ENCODE data around the gene AATK.
A peak's percentile ranks its signal among the peaks of the same experiment; 100 is the strongest.

AATK gene

GRCh38 chr17:81114351-81115093 is 51.5 kb downstream of the AATK start:
- no peak for DNase-seq (ENCODE audit: low read depth)

GRCh38 chr17:81113158-81113724 is 52.8 kb downstream of the AATK start:
- DNase-seq (ENCODE audit: low read depth): no peak

DNA sequence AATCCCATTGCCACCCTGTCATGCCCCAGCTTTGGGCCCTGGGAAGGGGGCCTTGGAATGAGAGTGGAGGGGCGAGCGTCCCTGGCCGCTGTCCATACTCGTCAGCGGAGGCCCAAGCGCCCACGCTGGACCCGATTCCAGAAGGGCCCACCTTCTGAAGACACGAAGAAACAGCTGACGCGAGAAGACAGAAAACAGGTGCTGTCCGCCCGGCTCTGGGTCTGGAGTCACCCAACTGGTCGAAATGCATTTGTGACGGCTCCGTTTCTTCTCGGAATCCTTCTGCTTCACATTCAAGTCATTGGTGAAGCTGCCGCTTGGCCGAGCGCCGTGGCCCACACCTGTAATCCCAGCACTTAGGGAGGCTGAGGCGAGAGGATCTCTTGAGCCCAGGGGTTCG is 53.6 kb downstream of the AATK start:
- no peak for DNase-seq (ENCODE audit: low read depth)

- DNase-seq (ENCODE audit: low read depth): no peak
These were observed 55.0 kb downstream of the AATK start for GRCh38 chr17:81111066-81111465.

DNA sequence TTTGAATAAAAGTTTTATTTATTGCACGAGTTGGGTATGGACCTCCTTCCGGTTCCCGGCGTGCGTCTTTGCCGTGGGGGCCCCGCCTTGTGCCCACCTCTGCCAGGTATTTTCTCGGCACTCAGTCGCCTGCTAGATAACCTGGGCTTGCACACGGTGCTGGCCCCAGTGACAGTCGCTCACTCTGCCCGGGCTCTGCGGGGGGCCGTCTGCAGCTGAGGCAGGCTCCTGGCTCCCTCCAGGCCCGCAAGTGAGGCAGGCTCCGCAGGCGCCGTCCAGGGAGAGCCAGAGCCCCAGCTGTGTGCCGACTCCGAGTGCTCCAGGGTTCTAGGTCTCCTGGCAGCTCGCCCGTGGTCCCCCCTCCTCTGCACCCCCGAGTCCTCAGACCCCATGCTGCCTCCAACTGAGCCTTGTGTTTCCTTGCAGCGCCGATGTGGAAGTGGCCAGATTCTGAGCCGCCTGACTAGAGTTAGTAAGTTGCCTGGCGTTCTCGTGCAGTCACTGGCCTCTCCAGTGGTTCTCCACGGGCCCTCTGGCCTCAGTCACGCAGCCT is 55.5 kb downstream of the AATK start:
- no peak for DNase-seq (ENCODE audit: low read depth)

GRCh38 chr17:81109957-81110356 is 56.1 kb downstream of the AATK start:
- no peak for DNase-seq (ENCODE audit: low read depth)

GRCh38 chr17:81108220-81108619 is 57.8 kb downstream of the AATK start:
- no peak for DNase-seq (ENCODE audit: low read depth)

GRCh38 chr17:81106716-81107115 is 59.3 kb downstream of the AATK start:
- DNase-seq (ENCODE audit: low read depth): no peak

GRCh38 chr17:81103379-81103778 is 62.6 kb downstream of the AATK start:
- DNase-seq (ENCODE audit: low read depth): no peak

DNA sequence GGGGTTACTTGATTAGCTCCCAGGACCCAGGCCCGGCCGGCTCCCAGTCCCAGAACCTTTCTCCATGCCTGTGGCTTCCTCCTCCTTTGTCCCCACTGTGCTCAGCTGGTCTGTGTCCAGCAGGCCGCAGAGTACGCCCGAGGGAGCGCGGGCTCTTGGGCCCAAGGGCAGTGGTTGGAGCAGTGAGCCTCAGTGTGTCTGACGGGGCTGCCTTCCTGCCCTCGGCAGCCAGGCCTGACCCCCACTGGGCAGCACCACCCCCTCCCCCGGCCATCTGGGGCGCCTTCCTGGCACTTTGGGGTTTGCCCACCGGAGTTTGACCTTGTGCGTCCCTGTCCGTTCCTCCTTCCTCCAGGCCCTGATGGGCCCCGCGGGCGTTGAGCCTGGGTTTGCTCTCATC is 63.2 kb downstream of the AATK start:
- no peak for DNase-seq (ENCODE audit: low read depth)

DNA sequence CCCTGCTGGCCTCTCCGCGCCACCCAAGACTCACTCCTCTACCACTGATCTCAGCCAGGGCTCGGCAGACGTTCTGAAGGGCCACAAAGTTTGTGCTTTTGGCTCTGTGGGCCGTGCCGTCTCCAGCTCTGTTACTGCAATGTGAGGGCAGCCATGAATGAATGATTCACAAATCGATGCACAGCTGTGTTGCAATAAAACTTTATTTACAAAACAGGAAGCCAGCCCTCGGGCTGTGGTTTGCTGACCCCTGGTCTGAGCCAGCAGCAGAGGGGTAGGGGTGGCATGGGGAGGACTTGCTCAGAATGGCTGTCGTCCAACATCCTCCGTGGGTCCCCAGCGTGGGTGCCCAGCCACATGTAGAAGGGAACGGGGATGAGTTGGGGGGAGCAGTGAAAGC is 63.7 kb downstream of the AATK start:
- DNase-seq (ENCODE audit: low read depth): no peak

DNA sequence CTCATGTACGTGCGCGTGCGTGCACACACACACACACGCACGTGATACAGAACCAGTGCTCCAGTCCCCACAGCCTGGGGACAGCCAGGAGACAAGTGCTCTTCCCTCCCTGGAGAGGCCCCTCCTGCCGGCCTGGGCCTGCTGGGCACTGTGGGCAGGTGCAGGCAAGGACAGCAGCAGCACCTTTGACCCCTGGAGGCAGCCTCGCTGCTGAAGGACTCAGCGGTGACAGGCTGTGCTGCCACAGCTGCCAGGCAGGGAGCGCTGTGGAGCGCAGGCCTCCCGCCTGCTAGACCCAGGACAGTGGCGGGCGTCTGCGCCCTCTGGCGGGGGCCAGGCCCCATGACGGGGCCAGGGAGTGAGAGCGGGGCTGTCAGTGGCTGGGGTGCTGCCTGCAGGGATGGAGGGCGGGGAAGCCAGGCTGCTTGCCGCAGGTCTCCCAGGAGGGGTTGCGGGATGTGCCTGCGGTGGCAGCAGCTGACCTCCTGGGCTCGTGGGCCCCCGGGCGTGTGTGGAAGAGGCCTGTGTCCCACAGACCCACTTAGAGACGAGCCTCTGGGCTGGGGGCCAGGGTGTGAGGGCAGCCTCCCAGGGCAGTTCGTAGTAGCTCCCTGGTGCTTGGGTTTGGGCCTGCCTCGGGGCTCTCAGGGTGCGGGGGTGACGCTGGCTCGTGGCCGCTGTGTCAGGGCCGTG is 64.3 kb downstream of the AATK start:
- peak; percentile 82 for DNase-seq (ENCODE audit: low read depth)

DNA sequence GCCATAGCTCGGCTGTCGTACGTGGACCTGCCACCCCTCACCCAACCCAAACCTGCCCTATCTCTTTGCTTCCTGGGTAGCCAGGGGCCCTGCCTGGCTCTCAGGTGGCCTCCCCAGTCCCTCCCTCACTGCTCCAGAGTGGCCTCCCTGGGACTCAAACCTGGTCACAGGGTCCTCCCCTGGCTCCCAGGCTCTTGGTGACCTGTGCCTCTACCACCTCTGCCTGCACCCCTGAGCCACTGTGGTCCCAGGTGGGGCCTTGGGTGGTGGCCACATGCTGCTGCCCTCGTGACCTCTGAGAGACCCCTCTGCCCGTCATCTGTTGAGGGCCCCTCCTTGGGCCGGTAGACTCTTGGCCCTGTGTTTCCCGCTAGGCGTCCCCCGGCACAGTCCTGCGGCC is 65.4 kb downstream of the AATK start:
- no peak for DNase-seq (ENCODE audit: low read depth)

DNA sequence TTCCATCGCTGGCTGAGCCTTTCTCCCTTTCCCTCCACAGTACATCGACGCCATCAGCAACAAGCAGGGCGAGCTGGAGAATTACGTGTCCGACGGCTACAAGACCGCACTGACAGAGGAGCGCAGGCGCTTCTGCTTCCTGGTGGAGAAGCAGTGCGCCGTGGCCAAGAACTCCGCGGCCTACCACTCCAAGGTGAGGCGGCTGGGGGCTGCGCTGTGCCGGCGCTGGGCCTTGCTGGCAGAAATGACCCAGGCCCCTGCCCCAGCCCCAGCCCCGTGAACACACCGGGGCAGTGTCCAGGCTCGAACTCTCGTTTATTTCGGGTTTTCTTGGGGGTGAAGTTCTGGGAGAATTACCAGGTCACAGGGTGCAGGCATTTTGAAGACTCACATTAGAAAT is 66.1 kb downstream of the AATK start:
- DNase-seq (ENCODE audit: low read depth): no peak

GRCh38 chr17:81097943-81098308 is 68.1 kb downstream of the AATK start:
- no peak for DNase-seq (ENCODE audit: low read depth)

GRCh38 chr17:81097134-81097942 is 68.7 kb downstream of the AATK start:
- peak; percentile 77 for DNase-seq (ENCODE audit: low read depth)

DNA sequence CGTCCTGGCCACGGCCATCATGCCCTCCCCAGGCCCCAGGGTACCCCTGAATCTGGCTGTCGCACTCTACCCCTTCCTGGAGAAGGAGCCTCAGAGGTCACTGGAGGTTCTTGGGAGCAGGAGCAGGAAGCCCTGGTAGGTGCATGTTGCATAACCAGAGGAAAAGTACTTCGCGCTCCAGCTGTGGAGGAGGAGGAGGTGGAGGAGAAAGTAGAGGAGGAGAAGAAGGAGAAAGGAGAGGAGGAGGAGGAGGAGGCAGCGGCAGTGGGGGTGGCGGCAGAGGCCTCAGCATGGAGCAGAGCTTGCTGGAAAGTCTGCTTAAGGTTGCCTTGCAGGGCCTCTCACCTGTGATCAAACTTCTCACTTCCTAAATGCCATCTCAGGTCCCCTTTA is 69.3 kb downstream of the AATK start:
- no peak for DNase-seq (ENCODE audit: low read depth)

DNA sequence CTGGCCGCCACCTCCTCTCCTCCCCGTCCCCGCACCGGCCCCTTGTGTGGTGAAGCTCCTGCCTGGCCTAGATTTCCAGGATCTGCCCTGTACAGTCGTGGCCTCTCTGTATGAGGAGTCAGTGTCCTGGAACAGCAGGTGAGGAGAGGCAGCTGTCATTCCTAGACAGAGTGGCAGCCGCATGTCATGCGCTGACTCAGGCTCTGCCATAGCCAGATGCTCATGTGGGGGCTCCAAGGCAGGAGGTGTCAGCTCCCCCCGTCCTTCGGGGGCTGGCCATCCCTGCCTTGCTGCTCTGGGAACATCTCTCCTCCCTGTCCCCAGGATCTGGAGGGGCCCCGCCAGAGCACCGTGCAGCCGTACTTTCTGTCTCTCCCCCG is 70.6 kb downstream of the AATK start:
- no peak for DNase-seq (ENCODE audit: low read depth)

DNA sequence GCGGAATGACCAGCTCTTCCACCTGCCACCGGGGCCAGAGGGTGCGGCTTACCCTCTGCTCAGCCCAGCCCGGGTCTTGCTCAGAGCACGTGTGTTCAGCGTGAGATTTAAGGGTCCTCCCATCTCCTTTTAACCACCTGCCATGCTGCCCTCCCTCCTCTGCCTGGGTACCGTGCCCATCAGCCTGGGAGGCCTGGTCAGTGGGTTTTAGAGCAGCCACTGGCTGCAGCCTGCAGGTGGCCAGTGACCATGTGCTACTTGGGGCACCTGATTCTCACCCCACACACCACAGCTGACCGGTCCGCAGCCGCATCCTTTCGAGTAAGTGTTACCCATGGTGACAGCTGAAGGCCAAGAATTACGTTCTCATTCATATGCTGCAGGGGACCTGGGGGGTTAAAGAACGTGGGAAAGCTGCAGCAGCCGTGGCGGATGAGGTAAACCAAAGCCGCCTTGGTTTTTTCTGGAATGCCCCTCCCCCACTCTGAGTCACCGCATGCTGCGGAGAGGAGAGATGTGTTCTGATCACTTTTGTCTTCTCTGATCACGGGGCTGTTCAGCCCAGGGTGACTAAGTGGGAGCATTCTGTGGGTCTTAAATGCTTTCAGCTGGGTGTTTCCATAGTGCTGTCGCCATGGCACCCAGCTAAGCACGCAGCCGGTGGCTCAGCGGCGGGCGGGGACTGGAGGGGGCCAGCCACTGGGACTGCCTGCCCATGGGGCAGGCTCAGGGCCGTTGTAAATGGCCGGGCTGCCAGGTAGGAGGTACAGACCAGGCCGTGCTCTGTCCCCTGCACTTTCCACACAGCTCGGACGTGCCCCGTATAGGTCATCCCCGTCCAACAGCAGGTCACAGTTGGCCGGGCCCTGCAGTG is 71.3 kb downstream of the AATK start:
- DNase-seq (ENCODE audit: low read depth): peak; percentile 82

- DNase-seq (ENCODE audit: low read depth): no peak
These were observed 72.2 kb downstream of the AATK start for GRCh38 chr17:81093619-81094508.

Data from stimulated activated CD4-positive, alpha-beta T cell treated with anti-CD3 and anti-CD28 coated beads, Interleukin-2, amount 100 ng/mL, for 4 hours (primary cell).